ENCODE measurements around the gene ZBTB14.

Gene ZBTB14

GRCh38 chr18:5294113-5294456, 1.4 kb downstream of the ZBTB14 start:
- no peak for DNase-seq (ENCODE audit: low read depth in 4 of 4, low spot score in 1 of 4)

GRCh38 chr18:5288517-5288935, 7.0 kb downstream of the ZBTB14 start:
- no peak for DNase-seq (ENCODE audit: low read depth in 4 of 4, low spot score in 1 of 4)

- DNase-seq (ENCODE audit: low read depth in 4 of 4, low spot score in 1 of 4): no peak
Measured at GRCh38 chr18:5287854-5288253, 7.7 kb downstream of the ZBTB14 start.

- DNase-seq (ENCODE audit: low read depth in 4 of 4, low spot score in 1 of 4): no peak
Measured at GRCh38 chr18:5286525-5286924, 9.0 kb downstream of the ZBTB14 start.

- DNase-seq (ENCODE audit: low read depth in 4 of 4, low spot score in 1 of 4): no peak
Measured at GRCh38 chr18:5285326-5285725, 10.2 kb downstream of the ZBTB14 start.

- DNase-seq (ENCODE audit: low read depth in 4 of 4, low spot score in 1 of 4): no peak
Measured at GRCh38 chr18:5284808-5285207, 10.7 kb downstream of the ZBTB14 start.

- DNase-seq (ENCODE audit: low read depth in 4 of 4, low spot score in 1 of 4): no peak
Measured at GRCh38 chr18:5282770-5283169, 12.8 kb downstream of the ZBTB14 start.

- DNase-seq (ENCODE audit: low read depth in 4 of 4, low spot score in 1 of 4): no peak
Measured at GRCh38 chr18:5276947-5277346, 18.6 kb downstream of the ZBTB14 start.

GRCh38 chr18:5275872-5276271, 19.7 kb downstream of the ZBTB14 start:
- no peak for DNase-seq (ENCODE audit: low read depth in 4 of 4, low spot score in 1 of 4)

- no peak for DNase-seq (ENCODE audit: low read depth in 4 of 4, low spot score in 1 of 4)
Measured at GRCh38 chr18:5268874-5269273, 26.7 kb downstream of the ZBTB14 start.

GRCh38 chr18:5266721-5267120, 28.8 kb downstream of the ZBTB14 start:
- no peak for DNase-seq (ENCODE audit: low read depth in 4 of 4, low spot score in 1 of 4)

- DNase-seq (ENCODE audit: low read depth in 4 of 4, low spot score in 1 of 4): no peak
Measured at GRCh38 chr18:5253910-5254309, 41.6 kb downstream of the ZBTB14 start.

- DNase-seq (ENCODE audit: low read depth in 4 of 4, low spot score in 1 of 4): no peak
Measured at GRCh38 chr18:5251117-5251516, 44.4 kb downstream of the ZBTB14 start.

GRCh38 chr18:5250603-5251002, 44.9 kb downstream of the ZBTB14 start:
- no peak for DNase-seq (ENCODE audit: low read depth in 4 of 4, low spot score in 1 of 4)

GRCh38 chr18:5244941-5245340, 50.6 kb downstream of the ZBTB14 start:
- DNase-seq (ENCODE audit: low read depth in 4 of 4, low spot score in 1 of 4): no peak

GRCh38 chr18:5239447-5239846, 56.1 kb downstream of the ZBTB14 start:
- no peak for DNase-seq (ENCODE audit: low read depth in 4 of 4, low spot score in 1 of 4)
